Stimulated activated CD8-positive, alpha-beta memory T cell treated with anti-CD3 and anti-CD28 coated beads, Interleukin-7, amount 100 ng/mL, for 24 hours (primary cell): ENCODE measurements around the gene TRAPPC5.

Experiments used
- DNase-seq: peaks from one replicate; pipeline ENCODE4 v3.0.0-alpha.2; 2020; ENCODE audit warnings: low read depth

Gene TRAPPC5

GRCh38 chr19:7732045-7732444 lies 51.4 kb downstream of the TRAPPC5 start, which contains the start of gene CLEC4G:
Gene CLEC4G, minus strand, starts transcription at chr19:7732110. Its CDS starts 8 bp downstream, at chr19:7732102.
- no peak for DNase-seq

GRCh38 chr19:7733376-7733775 lies 52.7 kb downstream of the TRAPPC5 start:
- no peak for DNase-seq

- DNase-seq = no peak
Observed at GRCh38 chr19:7734220-7735203, 53.9 kb downstream of the TRAPPC5 start.

GRCh38 chr19:7736148-7736547 lies 55.5 kb downstream of the TRAPPC5 start:
- no peak for DNase-seq

GRCh38 chr19:7737215-7737614 lies 56.6 kb downstream of the TRAPPC5 start:
- no peak for DNase-seq
